Ovary (tissue), 9 donors: ENCODE measurements around the gene CEP350. TPM values are rescaled to one million over a fixed set of nuclear protein-coding genes. Genes with fewer than 3 reads are reported as not detected.
"Not testable (repeated sequence)": the region's sequence is repeated elsewhere in the genome, so short reads cannot be mapped to it uniquely, and the experiment has no call there.

ENCODE experiments used
- DNase-seq, 5 donors: peaks; one replicate each; pipeline ENCODE4 v3.0.0-alpha.2; 2019 to 2020
- H3K27ac ChIP-seq, 2 donors: fragments of 200-600 bp; one replicate each; pipeline versions ENCODE4 v1.5.1 to v1.8.0; 2019 to 2022
- H3K27me3 ChIP-seq: fragments of 200-600 bp; one replicate; pipeline ENCODE4 v1.8.0; 2022
- H3K36me3 ChIP-seq: fragments of 200-600 bp; sonication (generic); one replicate; pipeline ENCODE4 v1.5.1; 2019
- H3K4me1 ChIP-seq: one replicate; pipeline ENCODE4 v1.8.1; 2013; ENCODE audit warnings: mild to moderate bottlenecking, moderate library complexity; ENCODE audit not compliant: insufficient read depth
- H3K4me3 ChIP-seq: fragments of 200-600 bp; sonication (generic); one replicate; pipeline ENCODE4 v1.5.1; 2017
- H3K9me3 ChIP-seq, 2 donors: fragments of 200-600 bp in 1 of 2; sonication (generic) in 1 of 2; one replicate each; pipeline versions ENCODE4 v1.5.1 to v1.8.1; 2013 to 2019; ENCODE audit warnings: mild to moderate bottlenecking in 1 of 2, moderate library complexity in 1 of 2
- EP300 ChIP-seq: sonication (generic); formaldehyde crosslinking; IDR thresholded peaks from one replicate; pipeline ENCODE4 v1.6.1; 2017; ENCODE audit warnings: antibody characterized with exemption
- POLR2A ChIP-seq: fragments of 450-650 bp; IDR thresholded peaks from one replicate; pipeline ENCODE4 v1.6.1; 2017; ENCODE audit warnings: antibody characterized with exemption, mild to moderate bottlenecking, moderate library complexity
- WGBS, 3 donors: extraction: QIAGEN DNeasy Blood & Tissue Kit in 1 of 3; methylation state at CpG; one replicate each; pipeline versions ENCODE4 v1.1.5 to v1.1.7; 2013 to 2017; 5-methylcytosine and 5-hydroxymethylcytosine counted together
- intact Hi-C, 4 donors: fragments of 100-400 bp; cut with DNase I; formaldehyde crosslinking; loops; one replicate each; pipeline versions ENCODE4 v1.11.0 to v1.15.1; 2022 to 2023
- polyA plus RNA-seq, 2 donors: library from polyadenylated mRNA; stranded (reverse); fragments of 200-250 nt in 1 of 2; fragments of 350-450 nt in 1 of 2; fragmentation: Illumina TruSeq in 1 of 2; extraction: RNeasy Lipid Tissue Mini Kit (QIAGEN cat#74804) in 1 of 2; gene quantifications; one replicate each; pipeline ENCODE4 v1.2.3, GENCODE V29; 2013 to 2014
- total RNA-seq, 7 donors: library from RNA; depleted of rRNA in 2 of 7; stranded (reverse); fragments of >200 nt in 2 of 7; fragmentation: NEBNext Ultra II Directional in 3 of 7; extraction: Animal tissue kit (Norgen Biotek cat#: 25700) in 3 of 7; gene quantifications; one replicate each; pipeline versions ENCODE4 v1.1.0 to v1.2.4, GENCODE V29; 2016 to 2023
- TF ChIP-seq, protein P1 (sequence below), 3 donors: fragments of 450-650 bp in 2 of 3; fragments of 200-600 bp in 1 of 3; IDR thresholded peaks; one replicate each; pipeline versions ENCODE4 v1.5.1 to v1.8.0; 2016 to 2022; ENCODE audit warnings: antibody characterized with exemption in 3 of 3, mild to moderate bottlenecking in 1 of 3
- donor health status: DM: no; HTN: no; CAD: no; lungs with moderate emphysema.
- donor health status: DM: no; HTN: no; CAD: no.
- donor health status: Bipolar disorder and iron deficiency.
- donor health status: DM: yes; HTN: yes; CAD: no.
- donor health status: DM: no; HTN: no; CAD: no.
- donor health status: DM: yes; HTN: yes; CAD: no.

The CEP350 gene
- total and polyA plus RNA-seq, 9 donors, result 7.9 to 69.4 (median 53.1) TPM

GRCh38 chr1:180003026-180003695, 48.6 kb downstream of the CEP350 start:
- Histone ChIP-seq H3K27me3 (no peaks in the 10 kb centered on the region), H3K36me3 (no peaks in the 10 kb centered on the region), H3K9me3 (no peaks in the 10 kb centered on the region), H3K27ac (no peak overlapping the region), H3K4me3 (no peak overlapping the region), H3K4me1 (no peaks in the 10 kb centered on the region)
- intact Hi-C loops, result no loop called here
- TF ChIP-seq EP300 (no peak), POLR2A (no peak)
- TF ChIP-seq, protein P1, sequence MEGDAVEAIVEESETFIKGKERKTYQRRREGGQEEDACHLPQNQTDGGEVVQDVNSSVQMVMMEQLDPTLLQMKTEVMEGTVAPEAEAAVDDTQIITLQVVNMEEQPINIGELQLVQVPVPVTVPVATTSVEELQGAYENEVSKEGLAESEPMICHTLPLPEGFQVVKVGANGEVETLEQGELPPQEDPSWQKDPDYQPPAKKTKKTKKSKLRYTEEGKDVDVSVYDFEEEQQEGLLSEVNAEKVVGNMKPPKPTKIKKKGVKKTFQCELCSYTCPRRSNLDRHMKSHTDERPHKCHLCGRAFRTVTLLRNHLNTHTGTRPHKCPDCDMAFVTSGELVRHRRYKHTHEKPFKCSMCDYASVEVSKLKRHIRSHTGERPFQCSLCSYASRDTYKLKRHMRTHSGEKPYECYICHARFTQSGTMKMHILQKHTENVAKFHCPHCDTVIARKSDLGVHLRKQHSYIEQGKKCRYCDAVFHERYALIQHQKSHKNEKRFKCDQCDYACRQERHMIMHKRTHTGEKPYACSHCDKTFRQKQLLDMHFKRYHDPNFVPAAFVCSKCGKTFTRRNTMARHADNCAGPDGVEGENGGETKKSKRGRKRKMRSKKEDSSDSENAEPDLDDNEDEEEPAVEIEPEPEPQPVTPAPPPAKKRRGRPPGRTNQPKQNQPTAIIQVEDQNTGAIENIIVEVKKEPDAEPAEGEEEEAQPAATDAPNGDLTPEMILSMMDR (IDR thresholded peaks at IDR 0.05), result no peak
- DNase-seq, result no peak
- WGBS, 3 donors, result 92 to 94% (median 93%) methylated on average over 3 of the region's 3 CpGs

- WGBS, 3 donors, result 96 to 100% (median 100%) methylated on average over 1 of the region's 1 CpG
- H3K4me1 ChIP-seq, H3K27me3 ChIP-seq, H3K36me3 ChIP-seq, intact Hi-C loops, H3K9me3 ChIP-seq, DNase-seq, H3K4me3 ChIP-seq, H3K27ac ChIP-seq: not testable (repeated sequence)
These were observed 52.2 kb downstream of the CEP350 start for GRCh38 chr1:180006762-180007161.

- DNase-seq, result no peak
- Histone ChIP-seq H3K27ac (no peak overlapping the region), H3K4me3 (no peak overlapping the region), H3K27me3 (no peaks in the 10 kb centered on the region), H3K4me1 (no peaks in the 10 kb centered on the region), H3K9me3 (no peaks in the 10 kb centered on the region), H3K36me3 (no peaks in the 10 kb centered on the region)
- TF ChIP-seq, protein P1 (IDR thresholded peaks at IDR 0.05), result no peak
- TF ChIP-seq POLR2A (no peak), EP300 (no peak)
- intact Hi-C loops, result no loop called here
- 43 to 87% (median 50%) methylated on average over 1 of the region's 1 CpG for WGBS, 3 donors
These were observed 65.4 kb downstream of the CEP350 start for GRCh38 chr1:180020017-180020416.

DNA sequence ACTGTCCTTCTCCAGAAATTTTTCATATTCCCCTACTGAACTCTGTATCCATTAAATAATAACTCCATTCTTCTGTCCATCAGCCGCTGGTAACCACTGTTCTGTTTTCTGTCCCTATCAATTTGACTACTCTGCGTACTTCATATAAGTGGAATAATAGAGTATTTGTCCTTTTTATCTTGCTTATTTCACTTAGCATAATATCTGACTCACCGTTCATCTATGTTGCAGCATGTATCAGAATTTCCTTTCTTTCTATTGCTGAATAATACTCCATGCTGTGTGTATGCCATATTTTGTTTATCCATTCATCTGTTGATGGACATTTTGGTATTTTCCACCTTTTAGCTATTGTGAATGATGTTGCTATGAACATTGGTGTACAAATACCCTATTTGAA, 71.9 kb downstream of the CEP350 start:
- no peaks in the 10 kb centered on the region for H3K27me3 ChIP-seq
- TF ChIP-seq, protein P1 (IDR thresholded peaks at IDR 0.05), result no peak
- no peaks in the 10 kb centered on the region for H3K4me1 ChIP-seq
- no peaks in the 10 kb centered on the region for H3K36me3 ChIP-seq
- no peak for DNase-seq
- WGBS, 3 donors, result 90 to 93% (median 91%) methylated on average over 3 of the region's 3 CpGs
- intact Hi-C loops, result no loop called here
- H3K4me3 ChIP-seq, result no peak overlapping the region
- H3K27ac ChIP-seq, result no peak overlapping the region
- H3K9me3 ChIP-seq, result no peaks in the 10 kb centered on the region

DNA sequence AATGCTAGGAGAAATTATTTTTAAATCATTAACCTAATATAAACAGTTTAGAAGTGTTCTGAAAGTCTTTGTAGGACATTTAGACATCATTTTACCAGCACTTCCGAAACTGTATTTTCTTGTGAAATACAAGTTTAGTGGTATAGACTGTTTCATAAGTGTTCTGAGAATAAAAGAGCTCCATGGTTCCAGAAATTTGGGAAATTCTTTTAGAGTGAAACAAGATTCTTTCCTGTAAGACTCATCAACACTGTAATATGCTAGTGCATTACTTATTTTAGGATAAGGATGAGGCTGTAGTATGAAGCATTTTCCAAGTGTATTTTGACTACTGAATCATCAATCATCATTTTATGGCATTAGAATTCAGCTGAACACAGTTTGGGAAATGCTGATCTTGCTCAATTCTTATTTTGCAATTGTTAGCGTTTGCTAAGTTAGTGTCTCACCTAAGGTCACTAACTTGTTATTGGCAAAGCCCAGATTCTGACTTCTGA, 73.4 kb downstream of the CEP350 start:
- TF ChIP-seq POLR2A (no peak), EP300 (no peak)
- TF ChIP-seq, protein P1 (IDR thresholded peaks at IDR 0.05), result no peak
- intact Hi-C loops, result no loop called here
- H3K9me3 ChIP-seq, result no peaks in the 10 kb centered on the region
- 47 to 64% (median 63%) methylated on average over 2 of the region's 2 CpGs for WGBS, 3 donors
- H3K27me3 ChIP-seq, result no peaks in the 10 kb centered on the region
- no peaks in the 10 kb centered on the region for H3K4me1 ChIP-seq
- no peak overlapping the region for H3K4me3 ChIP-seq
- no peak overlapping the region for H3K27ac ChIP-seq
- H3K36me3 ChIP-seq, result no peaks in the 10 kb centered on the region
- no peak for DNase-seq
